GM12878 (cell line): Measurements from ENCODE around the gene CTNNBIP1. TPM values are rescaled to one million over a fixed set of nuclear protein-coding genes. Genes with fewer than 3 reads are reported as not detected.

ENCODE experiments used
- ATAC-seq: fragments of 200-7000 bp; cut with Tn5 transposase; 3 replicates; pipeline ENCODE4 v1.9.1; 2020; ENCODE audit warnings: mild to moderate bottlenecking, moderate library complexity
- BruUV-seq: library from RNA; stranded (reverse); fragments of 400-500 nt; replicated peaks from 2 replicates; lab custom pipeline; 2021; lab: Mats Ljungman, UMichigan
- CTCF ChIA-PET: fragments of 300-600 bp; sonication (Branson Sonifier 250); formaldehyde crosslinking; extraction: SDS; loops from one replicate; lab custom pipeline; 2021; ENCODE audit warnings: inconsistent platforms; lab: Yijun Ruan, JAX
- POLR2A ChIA-PET: fragments of 350-600 bp; formaldehyde crosslinking; extraction: SDS; loops from one replicate; lab custom pipeline; 2021; ENCODE audit warnings: inconsistent platforms; lab: Charles Lee
- RAD21 ChIA-PET: fragments of 300-600 bp; sonication (Branson Sonifier 250); formaldehyde crosslinking; loops from one replicate; lab custom pipeline; 2023; ENCODE audit warnings: antibody characterized with exemption; ENCODE audit not compliant: unreplicated experiment; lab: Charles Lee
- SMC1A ChIA-PET: fragments of 300-600 bp; sonication (Branson Sonifier 250); formaldehyde crosslinking; loops from one replicate; lab custom pipeline; 2023; ENCODE audit not compliant: unreplicated experiment, uncharacterized antibody; lab: Charles Lee
- DNase-seq: peaks from one replicate; pipeline ENCODE4 v3.0.0-alpha.2; 2011; ENCODE audit warnings: low read depth, low spot score
- FAIRE-seq: peaks from 3 replicates; lab custom pipeline; 2011; peaks lifted over from hg19 to GRCh38; lab: Jason Lieb, UNC
- H2AFZ ChIP-seq: 2 replicates; pipeline ENCODE4 v1.6.0; 2011; ENCODE audit warnings: low read depth, low read length, control low read depth; ENCODE audit not compliant: control insufficient read depth
- H3K27ac ChIP-seq: 2 replicates; pipeline ENCODE4 v1.5.1; 2011; ENCODE audit warnings: control low read depth; ENCODE audit not compliant: control insufficient read depth, insufficient read depth
- H3K27me3 ChIP-seq, 2 experiments: replicated peaks in 1 of 2; 2 replicates each; pipeline versions ENCODE4 v1.6.0 to v1.6.1; 2011; ENCODE audit warnings: low read length in 1 of 2; ENCODE audit not compliant: control insufficient read depth in 2 of 2, insufficient read depth in 2 of 2
- H3K36me3 ChIP-seq, 2 experiments: 2 replicates each; pipeline ENCODE4 v1.5.1; 2011; ENCODE audit warnings: low read length in 1 of 2; ENCODE audit not compliant: control insufficient read depth in 2 of 2, insufficient read depth in 2 of 2
- H3K4me1 ChIP-seq: 2 replicates; pipeline ENCODE4 v1.6.1; 2011; ENCODE audit warnings: mild to moderate bottlenecking, low read length, moderate library complexity, mixed read lengths; ENCODE audit not compliant: control insufficient read depth, insufficient read depth
- H3K4me2 ChIP-seq: 2 replicates; pipeline ENCODE4 v1.6.0; 2011; ENCODE audit warnings: control low read depth; ENCODE audit not compliant: control insufficient read depth, insufficient read depth
- H3K4me3 ChIP-seq: fragments of 200-600 bp; sonication (generic); 2 replicates; pipeline ENCODE4 v1.5.1; 2016
- H3K79me2 ChIP-seq: 2 replicates; pipeline ENCODE4 v1.6.0; 2011; ENCODE audit warnings: low read length; ENCODE audit not compliant: control insufficient read depth, insufficient read depth
- H3K9ac ChIP-seq: 2 replicates; pipeline ENCODE4 v1.8.0; 2011; ENCODE audit warnings: low read length, control low read depth, mixed read lengths; ENCODE audit not compliant: control insufficient read depth, insufficient read depth
- H3K9me3 ChIP-seq: replicated peaks from 3 replicates; pipeline ENCODE4 v1.5.1; 2011; ENCODE audit warnings: mild to moderate bottlenecking, low read length; ENCODE audit not compliant: control insufficient read depth, insufficient read depth
- H4K20me1 ChIP-seq: 2 replicates; pipeline ENCODE4 v1.6.0; 2011; ENCODE audit not compliant: control insufficient read depth, insufficient read depth
- BMI1 ChIP-seq: fragments of 450-650 bp; IDR thresholded peaks from 2 replicates; pipeline ENCODE4 v1.6.1; 2016; ENCODE audit warnings: mild to moderate bottlenecking, moderate library complexity, borderline replicate concordance
- CEBPB ChIP-seq, 2 experiments: fragments of 150-350 bp in 1 of 2; IDR thresholded peaks; 2 replicates each; pipeline ENCODE4 v1.6.1; 2012 to 2014; ENCODE audit warnings: low read depth in 2 of 2, low read length in 2 of 2, borderline replicate concordance in 1 of 2, inconsistent platforms in 1 of 2
- EGR1 ChIP-seq, 2 experiments: IDR thresholded peaks; 1 replicate in 1 of 2; 2 replicates in 1 of 2; pipeline ENCODE4 v1.6.1; 2011 to 2012; ENCODE audit warnings: low read depth in 2 of 2, low read length in 2 of 2, borderline replicate concordance in 1 of 2, mild to moderate bottlenecking in 1 of 2, moderate library complexity in 1 of 2
- EP300 ChIP-seq, 2 experiments: fragments of 150-350 bp in 1 of 2; IDR thresholded peaks; 2 replicates each; pipeline ENCODE4 v1.6.1; 2011 to 2012; ENCODE audit warnings: low read depth in 2 of 2, low read length in 2 of 2, borderline replicate concordance in 1 of 2, improper control_type of control experiment in 1 of 2, inconsistent platforms in 1 of 2; ENCODE audit not compliant: control insufficient read depth in 1 of 2
- GABPA ChIP-seq: IDR thresholded peaks from 2 replicates; pipeline ENCODE4 v1.6.1; 2014; ENCODE audit warnings: antibody characterized with exemption, low read depth, mild to moderate bottlenecking, inconsistent platforms
- MEF2B ChIP-seq: fragments of 450-650 bp; IDR thresholded peaks from 2 replicates; pipeline ENCODE4 v1.6.1; 2018; ENCODE audit warnings: mild to moderate bottlenecking, moderate library complexity; ENCODE audit not compliant: partially characterized antibody, poor library complexity, severe bottlenecking
- MYC ChIP-seq: IDR thresholded peaks from 2 replicates; pipeline ENCODE4 v1.6.1; 2011; ENCODE audit warnings: mild to moderate bottlenecking, low read length, moderate library complexity, inconsistent platforms; ENCODE audit not compliant: insufficient read depth, insufficient replicate concordance, insufficient read length, severe bottlenecking
- NFIC ChIP-seq: IDR thresholded peaks from 2 replicates; pipeline ENCODE4 v1.6.1; 2012; ENCODE audit warnings: low read depth, mild to moderate bottlenecking, inconsistent platforms, low read length, moderate library complexity
- NRF1 ChIP-seq: conservative IDR thresholded peaks from 2 replicates; pipeline ENCODE4 v1.6.1; 2011; ENCODE audit warnings: mild to moderate bottlenecking, low read depth, low read length, improper control_type of control experiment
- SMAD1 ChIP-seq: fragments of 450-650 bp; IDR thresholded peaks from 2 replicates; pipeline ENCODE4 v1.6.1; 2018; ENCODE audit warnings: mild to moderate bottlenecking, low read depth; ENCODE audit not compliant: partially characterized antibody
- SMAD5 ChIP-seq: IDR thresholded peaks from 2 replicates; pipeline ENCODE4 v1.6.1; 2016; ENCODE audit warnings: antibody characterized with exemption, low read depth
- SMARCA5 ChIP-seq: fragments of 450-650 bp; IDR thresholded peaks from 2 replicates; pipeline ENCODE4 v1.6.1; 2017; ENCODE audit warnings: mild to moderate bottlenecking
- ZNF274 ChIP-seq: IDR thresholded peaks from one replicate; pipeline ENCODE4 v1.8.0; 2011; ENCODE audit not compliant: insufficient read length, insufficient read depth
- ZNF622 ChIP-seq: fragments of 450-650 bp; IDR thresholded peaks from 2 replicates; pipeline ENCODE4 v1.6.1; 2017; ENCODE audit warnings: mild to moderate bottlenecking, inconsistent platforms
- WGBS: methylation state at CpG from one replicate; pipeline ENCODE4 v1.1.6; 2016; ENCODE audit warnings: low lambda C conversion rate; ENCODE audit not compliant: insufficient replicate concordance, insufficient coverage; ENCODE audit errors: missing lambda C conversion rate; 5-methylcytosine and 5-hydroxymethylcytosine counted together
- in situ Hi-C: fragments of 300-500 bp; cut with MboI; formaldehyde crosslinking; loops from 9 replicates; pipeline ENCODE4 v1.14.3; 2018; ENCODE audit warnings: mixed read lengths
- intact Hi-C: fragments of 100-400 bp; cut with micrococcal nuclease; formaldehyde crosslinking; loops from one replicate; pipeline ENCODE4 v1.14.2; 2022; ENCODE audit not compliant: unreplicated experiment
- polyA plus RNA-seq, 11 experiments: library from polyadenylated mRNA; depleted of rRNA in 4 of 11; unstranded in 6 of 11; stranded (reverse) in 5 of 11; fragments of >200 nt; fragmentation: Nextera tagmentation in 4 of 11; fragmentation: Illumina TruSeq in 1 of 11; extraction: Ambion mirVana in 4 of 11; extraction: Trizol in 1 of 11; gene quantifications; 1 replicate in 1 of 11; 2 replicates in 10 of 11; pipeline versions ENCODE4 v1.2.1 to v1.2.3, GENCODE V29; 2011 to 2016; ENCODE audit warnings: inconsistent platforms in 2 of 11, missing spikeins in 2 of 11, low read depth in 1 of 11
- total RNA-seq, 4 experiments: library from RNA; depleted of rRNA in 3 of 4; stranded (reverse); fragments of >200 nt in 3 of 4; fragmentation: Illumina TruSeq in 1 of 4; extraction: Trizol in 1 of 4; gene quantifications; 2 replicates each; pipeline versions ENCODE4 v1.2.1 to v1.2.3, GENCODE V29; 2013 to 2021
- TF ChIP-seq, protein P1 (sequence below): fragments of 450-650 bp; IDR thresholded peaks from 2 replicates; pipeline ENCODE4 v1.6.1; 2017; ENCODE audit warnings: low read depth, mild to moderate bottlenecking, moderate library complexity
- TF ChIP-seq, protein P2 (sequence below): IDR thresholded peaks from 2 replicates; pipeline ENCODE4 v1.6.1; 2012; ENCODE audit warnings: low read length, inconsistent platforms
- TF ChIP-seq, protein P3 (sequence below): fragments of 450-650 bp; IDR thresholded peaks from 2 replicates; pipeline ENCODE4 v1.6.1; 2017; ENCODE audit warnings: borderline replicate concordance
- TF ChIP-seq, protein P4 (sequence below): IDR thresholded peaks from 2 replicates; pipeline ENCODE4 v1.6.1; 2012; ENCODE audit warnings: low read depth, low read length, improper control_type of control experiment

The CTNNBIP1 gene
- total and polyA plus RNA-seq, 10 of the 15 experiments (the other 5 are each of a cell fraction or from before 2014, with no cell fraction given), result 0.42 to 31.8 (median 10.8) TPM

DNA sequence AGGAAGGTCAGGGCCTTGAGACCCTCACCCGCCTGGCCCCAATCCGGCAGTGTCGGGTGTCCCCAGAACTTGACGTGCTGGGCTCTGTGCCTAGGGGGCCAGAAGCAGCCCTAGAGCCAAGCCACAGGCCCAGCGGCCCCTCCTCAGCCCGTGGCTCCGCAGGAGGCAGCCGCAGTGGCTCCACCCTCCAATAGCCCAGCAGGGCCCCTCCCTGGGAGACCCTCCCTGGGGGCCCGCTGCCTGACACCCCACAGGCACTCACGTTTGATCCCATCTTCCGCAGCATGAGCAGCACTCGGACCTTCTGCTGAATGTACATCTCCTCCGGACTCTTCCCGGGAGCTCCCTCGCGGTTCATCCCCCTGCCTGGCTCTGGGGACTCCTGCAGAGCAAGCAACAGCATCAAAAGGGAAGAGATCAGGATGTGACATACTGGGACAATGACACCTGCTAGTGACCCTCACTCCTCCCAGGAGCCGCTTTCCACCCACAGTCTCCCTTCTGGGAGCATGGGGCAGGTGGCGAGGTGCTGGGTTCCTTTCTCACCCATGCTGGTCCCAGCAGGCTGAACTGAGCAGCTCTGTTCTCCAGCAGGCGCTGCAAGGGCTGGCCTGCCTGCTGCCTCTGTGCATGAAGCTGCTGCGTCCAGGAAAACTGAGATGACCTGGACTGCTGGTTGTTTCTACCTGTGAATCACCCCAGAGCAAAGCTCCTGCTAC is 38.2 kb downstream of the CTNNBIP1 start:
- no peak for TF ChIP-seq NFIC
- no peak for TF ChIP-seq EP300 (IDR thresholded peaks at IDR 0.05; ENCODE audit: borderline replicate concordance in 1 of 2, control insufficient read depth in 1 of 2, low read depth in 2 of 2, low read length in 2 of 2)
- TF ChIP-seq SMAD1, result no peak
- no peak for TF ChIP-seq BMI1
- TF ChIP-seq CEBPB (IDR thresholded peaks at IDR 0.05; ENCODE audit: borderline replicate concordance in 1 of 2, low read depth in 2 of 2, low read length in 2 of 2), result no peak
- TF ChIP-seq, protein P1, sequence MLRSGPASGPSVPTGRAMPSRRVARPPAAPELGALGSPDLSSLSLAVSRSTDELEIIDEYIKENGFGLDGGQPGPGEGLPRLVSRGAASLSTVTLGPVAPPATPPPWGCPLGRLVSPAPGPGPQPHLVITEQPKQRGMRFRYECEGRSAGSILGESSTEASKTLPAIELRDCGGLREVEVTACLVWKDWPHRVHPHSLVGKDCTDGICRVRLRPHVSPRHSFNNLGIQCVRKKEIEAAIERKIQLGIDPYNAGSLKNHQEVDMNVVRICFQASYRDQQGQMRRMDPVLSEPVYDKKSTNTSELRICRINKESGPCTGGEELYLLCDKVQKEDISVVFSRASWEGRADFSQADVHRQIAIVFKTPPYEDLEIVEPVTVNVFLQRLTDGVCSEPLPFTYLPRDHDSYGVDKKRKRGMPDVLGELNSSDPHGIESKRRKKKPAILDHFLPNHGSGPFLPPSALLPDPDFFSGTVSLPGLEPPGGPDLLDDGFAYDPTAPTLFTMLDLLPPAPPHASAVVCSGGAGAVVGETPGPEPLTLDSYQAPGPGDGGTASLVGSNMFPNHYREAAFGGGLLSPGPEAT, result no peak
- TF ChIP-seq, protein P2, sequence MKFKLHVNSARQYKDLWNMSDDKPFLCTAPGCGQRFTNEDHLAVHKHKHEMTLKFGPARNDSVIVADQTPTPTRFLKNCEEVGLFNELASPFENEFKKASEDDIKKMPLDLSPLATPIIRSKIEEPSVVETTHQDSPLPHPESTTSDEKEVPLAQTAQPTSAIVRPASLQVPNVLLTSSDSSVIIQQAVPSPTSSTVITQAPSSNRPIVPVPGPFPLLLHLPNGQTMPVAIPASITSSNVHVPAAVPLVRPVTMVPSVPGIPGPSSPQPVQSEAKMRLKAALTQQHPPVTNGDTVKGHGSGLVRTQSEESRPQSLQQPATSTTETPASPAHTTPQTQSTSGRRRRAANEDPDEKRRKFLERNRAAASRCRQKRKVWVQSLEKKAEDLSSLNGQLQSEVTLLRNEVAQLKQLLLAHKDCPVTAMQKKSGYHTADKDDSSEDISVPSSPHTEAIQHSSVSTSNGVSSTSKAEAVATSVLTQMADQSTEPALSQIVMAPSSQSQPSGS, result no peak
- no peak for TF ChIP-seq NRF1
- TF ChIP-seq ZNF274, result no peak
- TF ChIP-seq, protein P3, sequence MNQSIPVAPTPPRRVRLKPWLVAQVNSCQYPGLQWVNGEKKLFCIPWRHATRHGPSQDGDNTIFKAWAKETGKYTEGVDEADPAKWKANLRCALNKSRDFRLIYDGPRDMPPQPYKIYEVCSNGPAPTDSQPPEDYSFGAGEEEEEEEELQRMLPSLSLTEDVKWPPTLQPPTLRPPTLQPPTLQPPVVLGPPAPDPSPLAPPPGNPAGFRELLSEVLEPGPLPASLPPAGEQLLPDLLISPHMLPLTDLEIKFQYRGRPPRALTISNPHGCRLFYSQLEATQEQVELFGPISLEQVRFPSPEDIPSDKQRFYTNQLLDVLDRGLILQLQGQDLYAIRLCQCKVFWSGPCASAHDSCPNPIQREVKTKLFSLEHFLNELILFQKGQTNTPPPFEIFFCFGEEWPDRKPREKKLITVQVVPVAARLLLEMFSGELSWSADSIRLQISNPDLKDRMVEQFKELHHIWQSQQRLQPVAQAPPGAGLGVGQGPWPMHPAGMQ, result no peak
- TF ChIP-seq MYC, result no peak
- TF ChIP-seq EGR1 (IDR thresholded peaks at IDR 0.05; ENCODE audit: borderline replicate concordance in 1 of 2, low read depth in 2 of 2, low read length in 2 of 2), result no peak
- TF ChIP-seq MEF2B, result no peak
- TF ChIP-seq ZNF622, result no peak
- TF ChIP-seq GABPA, result no peak
- TF ChIP-seq, protein P4, sequence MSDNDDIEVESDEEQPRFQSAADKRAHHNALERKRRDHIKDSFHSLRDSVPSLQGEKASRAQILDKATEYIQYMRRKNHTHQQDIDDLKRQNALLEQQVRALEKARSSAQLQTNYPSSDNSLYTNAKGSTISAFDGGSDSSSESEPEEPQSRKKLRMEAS, result no peak
- TF ChIP-seq SMARCA5, result no peak
- TF ChIP-seq SMAD5, result no peak
- H3K36me3 ChIP-seq, result no peaks in the 10 kb centered on the region
- 73% methylated on average over 19 of the region's 20 CpGs for WGBS
- CTCF ChIA-PET, result interaction anchor here (1.2 to 19.1 kb wide), 6 partner anchors 13 to 282 kb away, joined by 4 to 562 read pairs (median 5); no protein-coding TSS in a partner anchor
- BruUV-seq, result no TSS peak
- RAD21 ChIA-PET, result interaction anchor here (2.4 to 6.4 kb wide), 2 partner anchors 71 to 86 kb away, joined by 13 to 83 read pairs; partner anchors contain the start of genes LZIC and NMNAT1
- SMC1A ChIA-PET, result interaction anchor here (1.5 to 16.6 kb wide), 2 partner anchors 9 to 88 kb away, joined by 3 to 428 read pairs; no protein-coding TSS in a partner anchor
- no peaks in the 10 kb centered on the region for H3K9me3 ChIP-seq
- no peaks in the 10 kb centered on the region for H3K79me2 ChIP-seq
- H3K4me3 ChIP-seq, result no peak overlapping the region
- 0 out of 2 replicates have a peak, but pooled peaks cover 6% of the 10 kb centered on the region for H3K4me1 ChIP-seq
- no peaks in the 10 kb centered on the region for H3K27me3 ChIP-seq
- in situ Hi-C loops (loop anchor here (5.0 kb wide), 1 partner anchor 550 kb away; no protein-coding TSS in a partner anchor), intact Hi-C loops (no loop called here)
- no peaks in the 10 kb centered on the region for H4K20me1 ChIP-seq
- FAIRE-seq, result no peak
- no peak overlapping the region for H3K27ac ChIP-seq
- H2AFZ ChIP-seq, result no peak overlapping the region
- H3K4me2 ChIP-seq, result no peak overlapping the region
- no peak for DNase-seq
- ATAC-seq, result no peak
- no peak overlapping the region for H3K9ac ChIP-seq
- POLR2A ChIA-PET, result interaction anchor here (0.6 kb wide), 2 partner anchors 52 to 61 kb away, joined by 3 read pairs; no protein-coding TSS in a partner anchor
